Effector memory CD8-positive, alpha-beta T cell (primary cell): ENCODE measurements around the gene GPR137C.

Experiments used
- ATAC-seq: fragments of 150-1000 bp; cut with Tn5 transposase; replicated peaks from 2 replicates; pipeline ENCODE4 v1.10.0; 2021; ENCODE audit warnings: mild to moderate bottlenecking, moderate library complexity
- DNase-seq, 3 experiments: peaks; one replicate each; pipeline ENCODE4 v3.0.0; 2021
- H3K27ac Mint-ChIP-seq, 2 donors: one replicate each; pipeline ENCODE4 v1.8.0; 2022; ENCODE audit warnings: mild to moderate bottlenecking in 2 of 2, mixed read lengths in 2 of 2, moderate library complexity in 2 of 2
- H3K27me3 Mint-ChIP-seq, 2 donors: one replicate each; pipeline ENCODE4 v1.8.0; 2022; ENCODE audit warnings: mixed read lengths in 2 of 2
- H3K36me3 Mint-ChIP-seq: one replicate; pipeline ENCODE4 v1.8.0; 2022; ENCODE audit warnings: mild to moderate bottlenecking, moderate library complexity, mixed read lengths; ENCODE audit not compliant: insufficient read depth
- H3K4me1 Mint-ChIP-seq, 2 donors: one replicate each; pipeline ENCODE4 v1.8.0; 2022; ENCODE audit warnings: low read depth in 2 of 2, mixed read lengths in 2 of 2
- H3K4me3 Mint-ChIP-seq, 2 donors: one replicate each; pipeline ENCODE4 v1.8.0; 2022; ENCODE audit warnings: mild to moderate bottlenecking in 2 of 2, mixed read lengths in 2 of 2, moderate library complexity in 2 of 2
- H3K9me3 Mint-ChIP-seq, 2 donors: one replicate each; pipeline ENCODE4 v1.8.0; 2022; ENCODE audit warnings: mixed read lengths in 2 of 2

GPR137C gene

GRCh38 chr14:52596320-52596719, 43.7 kb downstream of the GPR137C start:
- H3K27me3 Mint-ChIP-seq = peaks cover 6 to 27% of the 10 kb centered on the region in 2 donors
- H3K36me3 Mint-ChIP-seq = no peaks in the 10 kb centered on the region
- peaks cover 0 to 3% of the 10 kb centered on the region in 2 donors for H3K9me3 Mint-ChIP-seq
- H3K27ac Mint-ChIP-seq = no peak overlapping the region
- no peak overlapping the region for H3K4me3 Mint-ChIP-seq
- DNase-seq (no peak), ATAC-seq (no peak)
- H3K4me1 Mint-ChIP-seq = no peaks in the 10 kb centered on the region

- Mint-ChIP-seq H3K4me3 (no peak overlapping the region), H3K4me1 (no peaks in the 10 kb centered on the region), H3K9me3 (peaks cover 0 to 3% of the 10 kb centered on the region in 2 donors), H3K36me3 (no peaks in the 10 kb centered on the region), H3K27me3 (peaks cover 6 to 27% of the 10 kb centered on the region in 2 donors), H3K27ac (no peak overlapping the region)
- no peak for DNase-seq
- ATAC-seq = no peak
Measured at GRCh38 chr14:52596861-52597260, 44.2 kb downstream of the GPR137C start.

- DNase-seq = no peak
- Mint-ChIP-seq H3K9me3 (peaks cover 0 to 3% of the 10 kb centered on the region in 2 donors), H3K4me3 (no peak overlapping the region)
Measured at GRCh38 chr14:52598568-52598967, 45.9 kb downstream of the GPR137C start.

GRCh38 chr14:52599974-52600373, 47.3 kb downstream of the GPR137C start:
- no peak for ATAC-seq
- H3K9me3 Mint-ChIP-seq = no peaks in the 10 kb centered on the region

More at GRCh38 chr14:52598568-52598967, 45.9 kb downstream of the GPR137C start:
- no peaks in the 10 kb centered on the region for H3K4me1 Mint-ChIP-seq
- peaks cover 6 to 27% of the 10 kb centered on the region in 2 donors for H3K27me3 Mint-ChIP-seq
- H3K36me3 Mint-ChIP-seq = no peaks in the 10 kb centered on the region
- no peak for ATAC-seq
- H3K27ac Mint-ChIP-seq = no peak overlapping the region

GRCh38 chr14:52602131-52602530, 49.5 kb downstream of the GPR137C start:
- DNase-seq = no peak
- no peak overlapping the region for H3K4me3 Mint-ChIP-seq
- H3K36me3 Mint-ChIP-seq = no peaks in the 10 kb centered on the region
- H3K9me3 Mint-ChIP-seq = no peaks in the 10 kb centered on the region
- H3K27me3 Mint-ChIP-seq = peaks cover under 1 to 18% of the 10 kb centered on the region in 2 donors
- no peak overlapping the region for H3K27ac Mint-ChIP-seq
- ATAC-seq = no peak
- no peaks in the 10 kb centered on the region for H3K4me1 Mint-ChIP-seq

More at GRCh38 chr14:52599974-52600373, 47.3 kb downstream of the GPR137C start:
- Mint-ChIP-seq H3K4me1 (no peaks in the 10 kb centered on the region), H3K27me3 (peaks cover 6 to 26% of the 10 kb centered on the region in 2 donors), H3K36me3 (no peaks in the 10 kb centered on the region), H3K27ac (no peak overlapping the region), H3K4me3 (no peak overlapping the region)
- no peak for DNase-seq

- no peak for ATAC-seq
- Mint-ChIP-seq H3K36me3 (no peaks in the 10 kb centered on the region), H3K27ac (no peak overlapping the region), H3K9me3 (no peaks in the 10 kb centered on the region), H3K4me3 (no peak overlapping the region), H3K4me1 (no peaks in the 10 kb centered on the region), H3K27me3 (peaks cover 0 to 11% of the 10 kb centered on the region in 2 donors)
- no peak for DNase-seq
Measured at GRCh38 chr14:52607061-52607460, 54.4 kb downstream of the GPR137C start.

- H3K27me3 Mint-ChIP-seq = peaks cover 0 to 20% of the 10 kb centered on the region in 2 donors
- ATAC-seq (no peak), DNase-seq (no peak)
- no peaks in the 10 kb centered on the region for H3K9me3 Mint-ChIP-seq
- H3K4me1 Mint-ChIP-seq = no peaks in the 10 kb centered on the region
- no peaks in the 10 kb centered on the region for H3K36me3 Mint-ChIP-seq
- no peak overlapping the region for H3K27ac Mint-ChIP-seq
- no peak overlapping the region for H3K4me3 Mint-ChIP-seq
Measured at GRCh38 chr14:52609445-52610044, 56.9 kb downstream of the GPR137C start.

GRCh38 chr14:52610187-52610586, 57.6 kb downstream of the GPR137C start:
- peaks cover 5 to 27% of the 10 kb centered on the region in 2 donors for H3K27me3 Mint-ChIP-seq
- H3K36me3 Mint-ChIP-seq = no peaks in the 10 kb centered on the region
- H3K27ac Mint-ChIP-seq = no peak overlapping the region
- H3K4me1 Mint-ChIP-seq = no peaks in the 10 kb centered on the region
- DNase-seq (no peak), ATAC-seq (no peak)
- H3K9me3 Mint-ChIP-seq = no peaks in the 10 kb centered on the region
- H3K4me3 Mint-ChIP-seq = no peak overlapping the region

- H3K36me3 Mint-ChIP-seq = no peaks in the 10 kb centered on the region
- ATAC-seq = no peak
- H3K9me3 Mint-ChIP-seq = no peaks in the 10 kb centered on the region
- no peak overlapping the region for H3K4me3 Mint-ChIP-seq
- DNase-seq = no peak
- no peak overlapping the region for H3K27ac Mint-ChIP-seq
- no peaks in the 10 kb centered on the region for H3K4me1 Mint-ChIP-seq
- peaks cover 22 to 26% of the 10 kb centered on the region in 2 donors for H3K27me3 Mint-ChIP-seq
Measured at GRCh38 chr14:52618602-52619001, 66.0 kb downstream of the GPR137C start.

- H3K36me3 Mint-ChIP-seq = no peaks in the 10 kb centered on the region
- H3K4me1 Mint-ChIP-seq = no peaks in the 10 kb centered on the region
Measured at GRCh38 chr14:52619687-52620086, 67.1 kb downstream of the GPR137C start.

GRCh38 chr14:52640137-52640536, 87.5 kb downstream of the GPR137C start:
- peak overlapping the region in 1 of 2 donors; percentile 11 for H3K27ac Mint-ChIP-seq
- no peak overlapping the region for H3K4me3 Mint-ChIP-seq
- DNase-seq (no peak), ATAC-seq (no peak)
- no peaks in the 10 kb centered on the region for H3K27me3 Mint-ChIP-seq
- no peaks in the 10 kb centered on the region for H3K4me1 Mint-ChIP-seq
- H3K9me3 Mint-ChIP-seq = no peaks in the 10 kb centered on the region
- peaks cover 27% of the 10 kb centered on the region for H3K36me3 Mint-ChIP-seq

More at GRCh38 chr14:52619687-52620086, 67.1 kb downstream of the GPR137C start:
- no peak overlapping the region for H3K27ac Mint-ChIP-seq
- H3K4me3 Mint-ChIP-seq = no peak overlapping the region
- ATAC-seq = no peak
- H3K9me3 Mint-ChIP-seq = no peaks in the 10 kb centered on the region
- no peak for DNase-seq
- H3K27me3 Mint-ChIP-seq = peaks cover 19 to 22% of the 10 kb centered on the region in 2 donors

- Mint-ChIP-seq H3K27me3 (no peaks in the 10 kb centered on the region), H3K27ac (no peak overlapping the region), H3K36me3 (peaks cover 42% of the 10 kb centered on the region), H3K4me1 (no peaks in the 10 kb centered on the region), H3K4me3 (no peak overlapping the region), H3K9me3 (no peaks in the 10 kb centered on the region)
- DNase-seq (no peak), ATAC-seq (no peak)
Measured at GRCh38 chr14:52641745-52642144, 89.1 kb downstream of the GPR137C start.

GRCh38 chr14:52649511-52649910, 96.9 kb downstream of the GPR137C start:
- Mint-ChIP-seq H3K27me3 (no peaks in the 10 kb centered on the region), H3K27ac (no peak overlapping the region), H3K4me3 (no peak overlapping the region), H3K36me3 (peaks cover 53% of the 10 kb centered on the region), H3K4me1 (no peaks in the 10 kb centered on the region), H3K9me3 (no peaks in the 10 kb centered on the region)
- ATAC-seq (no peak), DNase-seq (no peak)

GRCh38 chr14:52650774-52651173, 98.1 kb downstream of the GPR137C start:
- Mint-ChIP-seq H3K27ac (no peak overlapping the region), H3K4me3 (no peak overlapping the region), H3K4me1 (no peaks in the 10 kb centered on the region), H3K9me3 (no peaks in the 10 kb centered on the region), H3K27me3 (no peaks in the 10 kb centered on the region), H3K36me3 (peaks cover 59% of the 10 kb centered on the region)
- ATAC-seq = no peak
- DNase-seq = no peak
